Right lobe of liver (tissue), 4 donors: ENCODE results near the gene GAS5.

Experiments used
- POLR2A ChIP-seq: fragments of 450-650 bp; IDR thresholded peaks from one replicate; pipeline ENCODE4 v1.6.1; 2017; ENCODE audit warnings: antibody characterized with exemption, mild to moderate bottlenecking
- TF ChIP-seq, protein P1 (sequence below), 4 donors: fragments of 200-600 bp in 3 of 4; fragments of 450-650 bp in 1 of 4; IDR thresholded peaks; one replicate each; pipeline versions ENCODE4 v1.5.1 to v1.8.0; 2016 to 2022; ENCODE audit warnings: antibody characterized with exemption in 4 of 4, mild to moderate bottlenecking in 2 of 4
- donor health status: DM: no; HTN: no; CAD: no.
- donor health status: DM: no; HTN: no; CAD: no.
- donor health status: DM: no; HTN: yes; CAD: no.

DNA sequence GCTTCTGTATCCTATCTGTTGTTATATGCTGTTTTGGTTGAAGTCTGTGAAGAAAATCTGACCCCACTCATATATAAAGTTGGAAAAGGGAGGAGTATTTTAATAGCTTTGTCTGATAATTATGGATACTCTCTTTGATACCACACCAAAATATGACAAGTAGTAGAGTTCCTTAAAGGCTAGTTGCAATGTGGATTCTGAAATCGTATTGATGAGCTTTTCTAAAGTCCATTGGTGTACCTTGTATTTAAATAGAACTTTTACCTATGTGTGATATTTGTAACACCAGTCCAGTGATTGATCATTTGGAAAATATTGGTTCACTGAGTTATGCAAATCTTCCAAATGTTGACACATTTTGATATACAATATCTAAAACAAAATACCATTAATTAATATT, 7.7 kb downstream of the GAS5 start:
- TF ChIP-seq POLR2A, result no peak
- TF ChIP-seq, protein P1, sequence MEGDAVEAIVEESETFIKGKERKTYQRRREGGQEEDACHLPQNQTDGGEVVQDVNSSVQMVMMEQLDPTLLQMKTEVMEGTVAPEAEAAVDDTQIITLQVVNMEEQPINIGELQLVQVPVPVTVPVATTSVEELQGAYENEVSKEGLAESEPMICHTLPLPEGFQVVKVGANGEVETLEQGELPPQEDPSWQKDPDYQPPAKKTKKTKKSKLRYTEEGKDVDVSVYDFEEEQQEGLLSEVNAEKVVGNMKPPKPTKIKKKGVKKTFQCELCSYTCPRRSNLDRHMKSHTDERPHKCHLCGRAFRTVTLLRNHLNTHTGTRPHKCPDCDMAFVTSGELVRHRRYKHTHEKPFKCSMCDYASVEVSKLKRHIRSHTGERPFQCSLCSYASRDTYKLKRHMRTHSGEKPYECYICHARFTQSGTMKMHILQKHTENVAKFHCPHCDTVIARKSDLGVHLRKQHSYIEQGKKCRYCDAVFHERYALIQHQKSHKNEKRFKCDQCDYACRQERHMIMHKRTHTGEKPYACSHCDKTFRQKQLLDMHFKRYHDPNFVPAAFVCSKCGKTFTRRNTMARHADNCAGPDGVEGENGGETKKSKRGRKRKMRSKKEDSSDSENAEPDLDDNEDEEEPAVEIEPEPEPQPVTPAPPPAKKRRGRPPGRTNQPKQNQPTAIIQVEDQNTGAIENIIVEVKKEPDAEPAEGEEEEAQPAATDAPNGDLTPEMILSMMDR (IDR thresholded peaks at IDR 0.05), result no peak
